Activated CD8-positive, alpha-beta memory T cell treated with anti-CD3 and anti-CD28 coated beads for 48 hours (primary cell): Measurements from ENCODE around the gene WASL.
"Not testable (repeated sequence)": the region's sequence is repeated elsewhere in the genome, so short reads cannot be mapped to it uniquely, and the experiment has no call there.

Experiments used
- DNase-seq, 3 experiments: peaks; one replicate each; pipeline ENCODE4 v3.0.0-alpha.2; 2020; ENCODE audit warnings: low read depth in 2 of 3, low spot score in 2 of 3

WASL gene

DNA sequence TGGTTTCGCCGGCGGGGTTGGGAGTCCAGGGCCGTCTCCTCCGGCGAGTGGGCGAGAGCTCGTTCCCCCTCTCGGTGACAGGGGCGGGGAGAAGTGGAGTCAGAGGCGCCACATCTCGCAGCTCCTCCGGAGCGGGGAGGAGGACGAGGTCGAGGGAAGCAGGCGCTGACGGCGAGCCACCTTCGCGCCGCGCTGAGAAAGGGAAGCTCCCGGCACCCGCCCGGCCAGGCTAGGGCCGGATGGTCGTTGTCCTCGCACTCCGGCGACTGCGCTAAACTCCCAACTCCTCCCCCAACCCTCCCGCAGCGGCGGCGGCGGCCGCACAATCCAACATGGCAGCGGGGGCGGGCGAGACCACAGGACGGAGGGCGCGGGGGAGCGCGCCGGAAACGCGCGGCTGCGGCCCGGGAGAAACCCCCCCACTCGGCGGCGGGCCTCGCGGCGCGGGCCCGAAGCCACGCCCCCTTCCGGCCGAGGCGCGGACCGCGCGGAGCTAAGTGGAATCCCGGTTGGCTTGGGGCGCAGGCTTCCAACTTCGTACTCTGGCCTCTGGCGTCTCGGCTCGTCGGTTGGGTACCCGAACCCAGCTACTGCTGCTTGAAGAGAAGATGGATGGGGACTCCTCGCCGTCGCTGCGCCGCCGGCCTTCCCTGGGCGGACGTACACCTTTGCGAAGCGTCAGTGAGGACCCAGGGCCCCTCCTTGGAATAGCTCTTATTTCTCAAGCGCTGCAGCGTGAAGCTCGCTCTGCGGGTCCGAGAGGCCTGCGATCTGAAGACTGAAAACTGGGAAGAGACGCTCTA, at the start of gene WASL:
Gene WASL, minus strand, starts transcription at position 270 of the 803 bp plus-strand sequence. Its CDS starts 269 bp downstream, at position 1.
- peak; percentile 69 to 77 (median 74) for DNase-seq

DNA sequence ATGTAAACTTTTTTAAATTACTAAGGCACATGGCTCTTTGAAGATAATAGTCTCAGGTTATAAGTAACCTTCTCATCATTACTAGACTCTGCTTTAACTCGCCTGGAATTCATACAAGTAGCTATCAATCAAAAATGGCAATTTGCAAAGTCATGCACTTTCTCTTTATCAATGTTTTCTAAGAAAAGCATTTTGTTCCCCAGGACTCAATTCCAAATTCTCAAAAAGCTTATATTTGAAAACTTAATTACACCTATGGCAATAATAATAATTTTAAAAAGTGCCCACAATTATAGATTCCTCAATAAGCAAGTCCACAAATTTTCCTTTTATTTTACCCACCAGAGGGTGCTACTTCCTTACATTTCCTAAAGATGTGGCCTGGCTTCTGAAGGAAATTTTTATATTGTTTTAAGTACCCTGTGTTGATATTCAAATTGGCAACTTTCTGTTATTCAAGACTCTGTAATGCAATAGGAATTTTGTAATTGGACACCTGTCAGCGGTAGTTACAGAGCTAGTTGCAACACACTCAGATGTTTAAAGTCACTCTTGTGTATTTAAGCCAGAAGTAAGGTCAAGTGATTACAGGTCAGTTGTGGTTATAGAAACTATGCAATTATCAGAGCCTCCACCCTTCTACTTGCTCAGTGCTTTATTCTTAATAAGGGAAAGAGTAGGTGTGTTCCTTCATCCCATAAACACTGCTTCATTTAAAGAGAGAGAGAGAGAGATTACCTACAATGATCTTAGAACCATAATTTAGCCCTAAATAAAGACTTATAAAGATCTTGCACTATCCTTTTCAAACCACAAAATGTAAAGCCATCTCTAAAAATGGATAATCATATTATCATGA, 49.1 kb upstream of the WASL start:
- DNase-seq, result no peak

DNA sequence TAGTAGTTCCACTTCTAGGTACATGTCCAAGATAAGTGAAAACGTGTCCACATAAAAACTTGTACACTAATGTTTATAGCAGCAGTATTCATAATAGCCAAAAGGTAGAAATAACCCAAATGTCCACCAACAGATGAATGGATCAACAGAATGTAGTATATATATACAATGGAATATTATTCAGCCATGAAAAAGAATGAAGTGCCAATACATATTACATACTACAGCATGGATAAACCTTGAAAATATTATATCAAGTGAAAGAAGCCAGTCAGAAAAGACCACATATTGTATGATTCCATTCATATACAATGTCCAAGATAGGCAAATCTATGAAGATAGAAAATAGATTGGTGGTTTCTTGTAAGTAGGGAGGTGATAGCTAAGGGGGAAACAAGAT, 47.8 kb upstream of the WASL start:
- no peak for DNase-seq

DNA sequence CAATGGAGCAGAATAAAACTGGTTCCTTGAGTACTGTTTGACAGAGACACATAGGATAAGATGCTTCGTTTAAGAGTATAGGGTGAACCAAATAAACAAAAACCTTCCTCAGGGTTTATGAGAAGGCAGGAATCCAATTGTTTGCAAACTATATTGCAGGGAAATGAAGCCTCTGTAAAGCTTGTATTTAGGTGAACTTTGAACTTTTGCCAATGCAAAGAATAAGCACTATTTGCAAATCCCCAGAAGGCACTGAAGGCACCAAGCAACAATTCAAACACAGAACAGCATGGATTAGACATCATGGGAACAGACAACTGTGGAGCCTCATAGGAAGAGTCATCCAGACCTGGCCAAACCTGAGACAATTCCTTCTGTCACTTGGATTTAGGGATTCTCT, 47.1 kb upstream of the WASL start:
- no peak for DNase-seq

DNA sequence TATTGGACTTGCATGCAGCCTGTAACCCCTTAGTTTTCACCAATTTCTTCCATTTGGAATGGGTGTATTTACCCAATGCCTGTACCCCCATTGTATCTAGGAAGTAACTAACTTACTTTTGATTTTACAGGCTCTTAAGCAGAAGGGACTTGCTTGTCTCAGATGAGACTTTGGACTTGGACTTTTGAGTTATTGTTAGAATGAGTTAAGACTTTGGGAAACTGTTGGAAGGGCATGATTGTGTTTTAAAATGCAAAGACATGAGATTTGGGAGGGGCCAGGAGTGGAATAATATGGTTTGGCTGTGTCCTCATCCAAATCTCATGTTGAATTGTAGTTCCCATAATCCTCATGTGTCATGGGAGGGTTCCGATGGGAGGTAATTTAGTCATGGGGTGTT, 46.3 kb upstream of the WASL start:
- not testable (repeated sequence) for DNase-seq

DNA sequence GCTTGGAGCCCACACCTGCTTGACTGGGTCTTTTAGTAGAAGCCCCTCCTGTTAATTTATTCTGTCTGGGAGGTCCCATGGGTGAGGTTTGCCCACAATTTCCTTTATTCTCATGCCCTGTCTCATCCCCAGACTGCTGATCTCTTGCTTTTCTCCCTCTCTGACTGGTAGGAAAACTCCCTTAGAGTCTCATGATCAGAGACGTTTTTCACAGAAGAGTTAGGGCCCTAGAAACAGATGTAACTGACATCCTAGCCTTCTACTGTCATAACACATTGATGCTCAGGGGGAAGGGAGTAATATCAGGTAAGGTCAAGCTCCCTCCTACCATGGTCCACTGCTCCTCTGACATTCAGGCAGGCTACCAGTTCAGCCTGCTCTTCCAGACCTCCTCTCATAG, 43.7 kb upstream of the WASL start:
- no peak for DNase-seq

DNA sequence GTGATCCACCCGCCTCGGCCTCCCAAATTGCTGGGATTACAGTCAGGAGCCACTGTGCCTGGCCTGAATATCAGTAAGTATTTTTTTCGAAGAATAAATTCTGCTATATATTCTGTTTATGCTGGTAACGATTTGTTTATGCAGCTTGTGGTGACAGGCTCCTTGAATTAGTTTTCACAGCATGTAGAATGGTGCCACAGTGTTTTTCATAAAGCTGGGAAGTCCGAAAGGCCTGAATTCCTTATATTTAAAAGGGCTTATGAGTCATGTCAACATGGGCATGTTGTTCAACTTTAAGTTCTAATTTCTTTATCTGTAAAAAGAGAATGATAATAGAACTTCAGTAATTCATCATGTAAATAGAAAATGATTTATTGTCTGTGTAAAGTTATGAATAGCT, 42.2 kb upstream of the WASL start:
- DNase-seq, result no peak

DNA sequence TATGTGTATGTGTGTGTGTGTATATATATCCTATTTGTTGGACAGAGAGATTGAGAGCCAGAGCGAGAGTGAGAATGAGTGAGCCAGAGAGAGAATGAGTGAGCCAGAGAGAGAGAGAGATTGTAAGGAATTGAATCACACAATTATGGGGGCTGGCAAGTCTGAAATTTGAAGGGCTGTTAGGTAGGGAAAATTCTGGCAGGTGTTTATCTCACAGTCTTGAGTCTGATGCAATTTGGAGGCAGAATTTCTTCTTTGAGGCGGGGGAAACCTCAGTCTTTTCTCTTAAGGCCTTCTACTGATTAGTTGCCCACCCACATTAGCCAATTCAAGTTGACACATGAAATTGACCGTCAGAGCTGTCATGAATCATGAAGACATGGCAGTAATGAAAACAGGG, 41.0 kb upstream of the WASL start:
- no peak for DNase-seq

DNA sequence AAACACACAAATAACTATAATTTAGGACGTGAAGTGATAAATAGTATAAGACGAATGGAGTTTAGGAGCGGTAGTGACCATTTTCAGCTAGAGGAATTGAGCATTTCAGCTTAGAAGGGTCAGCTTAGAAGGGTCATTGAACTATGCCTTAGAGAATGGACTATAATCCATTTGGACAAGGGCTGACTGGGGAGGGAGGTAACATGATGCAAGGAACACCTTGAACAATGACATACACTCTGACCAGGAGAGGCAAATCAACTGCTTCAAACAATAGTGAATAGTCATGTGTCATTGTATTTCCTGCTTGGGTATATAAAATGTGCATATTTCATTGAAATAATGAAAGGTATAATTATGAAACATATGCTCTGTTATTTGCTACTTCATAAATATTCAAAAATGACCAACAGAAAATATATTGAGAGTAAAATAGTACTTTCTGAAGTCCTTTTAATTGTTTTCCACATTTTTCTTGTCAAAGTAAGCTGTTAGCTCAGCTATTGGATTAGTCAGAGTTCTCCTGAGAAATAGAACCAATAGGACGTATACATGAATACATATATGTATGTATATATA, 40.5 kb upstream of the WASL start:
- no peak for DNase-seq

DNA sequence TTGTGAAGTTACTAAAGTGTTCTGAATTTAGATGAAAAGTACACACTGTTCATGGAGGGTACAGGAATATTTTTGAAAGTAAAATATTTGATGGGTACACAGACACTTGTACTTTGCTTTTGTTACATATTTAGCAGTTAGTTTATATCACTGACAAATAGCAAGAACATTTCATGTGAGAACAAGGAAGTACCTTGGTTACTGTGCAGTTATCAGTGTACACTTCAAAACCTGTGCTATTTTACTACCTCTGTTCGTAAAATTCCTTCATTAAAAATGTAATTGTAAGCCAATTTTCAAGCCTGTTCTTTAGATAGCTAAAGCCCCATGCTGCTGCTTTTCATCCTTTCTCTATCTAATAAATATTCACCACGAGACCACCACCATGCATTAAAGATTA, 39.8 kb upstream of the WASL start:
- no peak for DNase-seq

DNA sequence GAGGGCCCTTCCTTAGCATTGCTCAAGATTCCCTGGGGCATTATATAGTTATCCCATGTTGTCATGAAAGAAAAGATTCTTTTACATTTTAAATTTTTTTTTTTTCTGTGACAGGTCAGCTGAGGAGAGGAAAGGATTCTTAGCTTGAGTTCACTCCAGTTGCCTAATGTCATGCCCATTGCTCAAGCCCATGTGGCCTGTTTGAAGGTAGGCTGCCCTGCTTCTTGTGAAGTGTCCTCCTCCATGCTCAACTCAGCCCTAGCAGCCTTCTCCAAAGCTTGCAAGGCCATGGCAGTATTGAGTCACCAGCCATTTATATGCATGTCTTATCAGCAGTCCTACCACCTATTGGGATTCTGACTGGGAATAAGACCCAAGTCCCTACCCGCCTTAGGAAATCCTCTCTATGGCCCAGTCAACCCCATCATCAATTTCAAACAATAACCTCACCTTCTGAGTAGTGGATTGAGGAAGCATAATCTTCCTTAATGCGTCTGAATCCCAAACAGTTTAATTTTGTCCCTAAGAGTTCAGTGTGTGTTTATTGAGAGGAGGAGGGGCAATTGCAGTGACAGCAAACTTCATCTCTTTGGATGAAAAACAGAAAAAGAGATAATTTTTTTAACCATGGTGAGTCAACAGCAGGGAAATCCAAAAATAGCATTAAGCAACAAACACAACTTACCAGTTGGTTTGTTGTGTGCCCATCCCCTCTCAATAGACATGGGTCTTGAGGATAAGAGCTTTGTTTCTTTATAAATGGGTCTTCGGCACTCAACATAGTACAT, 38.6 kb upstream of the WASL start:
- DNase-seq, result no peak

DNA sequence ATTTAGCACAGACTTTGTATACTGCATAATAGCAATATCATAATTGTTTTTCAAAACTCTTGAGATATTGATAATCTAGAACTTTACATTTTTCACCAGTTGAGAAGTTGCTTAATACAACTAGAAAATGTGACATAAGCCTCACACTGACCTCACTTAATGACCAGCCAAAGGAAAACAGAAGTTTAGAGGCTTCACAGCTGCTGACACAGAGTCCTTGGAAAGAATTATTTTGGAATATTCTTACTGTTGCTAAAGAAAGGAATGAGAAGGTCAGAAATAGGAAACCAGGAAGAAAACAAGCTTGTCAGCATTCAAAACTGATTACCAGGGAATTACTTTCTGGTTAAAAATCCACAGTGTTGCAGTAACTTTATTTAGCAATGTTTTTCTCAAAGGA, 35.5 kb upstream of the WASL start:
- DNase-seq, result no peak

DNA sequence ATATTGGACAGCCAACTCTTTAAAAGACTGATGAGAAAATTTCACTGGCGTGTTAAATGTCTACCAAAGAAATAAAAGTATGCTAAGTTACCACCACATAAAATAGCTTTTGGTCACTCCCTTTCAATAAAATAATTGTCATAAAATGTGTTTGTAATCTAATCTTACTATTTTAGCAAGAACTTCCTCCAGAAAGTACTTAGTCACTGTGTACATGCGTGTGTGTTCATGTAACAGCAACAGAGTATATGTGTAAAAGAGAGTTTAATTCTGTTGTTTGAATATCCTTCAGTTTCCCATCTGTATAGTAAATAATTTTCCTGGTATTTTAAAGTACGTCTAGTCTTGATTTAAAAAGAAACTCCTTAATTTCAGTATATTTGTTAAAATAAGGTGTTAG, 35.0 kb upstream of the WASL start:
- no peak for DNase-seq

DNA sequence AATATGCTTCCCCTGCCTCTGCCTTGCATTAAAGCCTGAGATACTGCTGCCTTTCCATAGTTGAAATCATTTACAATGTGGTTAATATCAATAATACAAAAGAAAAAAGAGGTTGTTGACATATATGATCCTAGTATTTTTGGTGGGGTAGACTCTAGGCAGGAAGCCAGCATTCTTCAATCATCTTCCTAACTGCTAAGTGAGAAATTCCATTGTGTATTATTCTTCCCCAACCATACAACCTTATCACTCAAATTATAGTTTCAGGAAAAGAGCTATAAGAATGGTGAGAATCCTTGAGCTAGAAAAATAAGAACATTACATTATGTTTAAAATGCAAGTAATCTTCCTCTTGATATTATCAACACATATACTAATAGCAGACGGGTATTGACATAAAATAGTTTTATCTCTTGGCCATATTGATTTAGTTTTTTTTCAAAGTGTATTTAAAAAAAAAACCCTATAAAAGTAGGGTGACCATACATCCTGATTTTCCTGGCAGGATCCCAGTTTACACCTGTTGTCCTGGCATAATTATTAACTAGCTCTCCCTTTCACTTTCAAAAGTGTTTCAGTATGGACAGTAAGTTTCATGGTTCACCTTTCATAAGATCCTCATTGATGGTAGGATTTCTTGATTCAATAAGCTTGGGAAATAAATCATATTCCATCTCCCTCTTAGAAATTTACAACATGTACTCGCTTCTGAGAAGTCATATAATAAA, 33.4 kb upstream of the WASL start:
- DNase-seq, result no peak

DNA sequence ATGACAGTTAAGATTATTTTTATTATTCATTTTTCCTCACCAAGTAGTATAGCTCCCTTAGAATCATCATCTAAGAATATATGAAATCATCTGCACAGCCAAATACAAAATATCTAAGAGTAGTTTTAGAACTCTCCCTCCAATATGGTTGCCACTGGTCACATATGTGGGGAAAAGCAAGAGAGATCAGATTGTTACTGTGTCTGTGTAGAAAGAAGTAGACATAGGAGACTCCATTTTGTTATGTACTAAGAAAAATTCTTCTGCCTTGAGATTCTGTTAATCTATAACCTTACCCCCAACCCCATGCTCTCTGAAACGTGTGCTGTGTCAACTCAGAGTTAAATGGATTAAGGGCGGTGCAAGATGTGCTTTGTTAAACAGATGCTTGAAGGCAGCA, 31.7 kb upstream of the WASL start:
- DNase-seq, result not testable (repeated sequence)

DNA sequence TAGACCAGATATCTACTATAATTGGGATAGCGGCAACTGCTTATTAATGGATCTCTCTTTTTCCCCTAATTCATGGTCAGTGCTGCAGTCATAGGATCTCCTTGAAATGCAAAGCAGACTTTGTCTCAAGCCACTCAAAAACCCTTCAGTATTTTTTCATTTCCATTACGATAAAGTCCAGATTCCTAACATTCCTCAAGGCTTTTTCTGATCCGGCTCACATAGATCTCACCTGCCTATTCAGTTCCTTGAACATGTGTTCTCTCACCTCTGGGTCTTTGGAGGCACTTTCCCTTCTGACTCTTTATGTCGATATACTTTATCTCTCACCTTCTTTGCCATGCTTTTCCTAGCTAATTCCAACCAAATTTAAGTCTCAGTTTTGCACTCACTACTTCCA, 25.7 kb upstream of the WASL start:
- no peak for DNase-seq

DNA sequence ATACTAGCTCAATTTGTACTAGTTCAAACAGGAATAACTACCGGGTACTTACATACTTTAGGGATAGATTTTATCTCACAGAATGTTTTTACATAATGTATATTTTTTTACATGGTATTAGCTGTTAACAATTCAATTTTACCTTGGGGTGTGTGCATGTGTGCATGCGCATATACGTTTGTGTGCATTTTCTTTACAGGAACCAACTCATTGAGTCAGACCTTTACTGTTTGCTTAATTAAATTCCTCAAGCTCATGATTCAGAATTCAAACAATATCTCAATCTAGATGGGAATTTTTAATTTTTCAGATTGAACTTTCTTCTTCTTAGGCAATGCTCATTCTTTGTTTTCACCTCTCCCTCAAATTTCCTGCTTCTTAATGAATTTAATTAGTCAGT, 24.7 kb upstream of the WASL start:
- no peak for DNase-seq

DNA sequence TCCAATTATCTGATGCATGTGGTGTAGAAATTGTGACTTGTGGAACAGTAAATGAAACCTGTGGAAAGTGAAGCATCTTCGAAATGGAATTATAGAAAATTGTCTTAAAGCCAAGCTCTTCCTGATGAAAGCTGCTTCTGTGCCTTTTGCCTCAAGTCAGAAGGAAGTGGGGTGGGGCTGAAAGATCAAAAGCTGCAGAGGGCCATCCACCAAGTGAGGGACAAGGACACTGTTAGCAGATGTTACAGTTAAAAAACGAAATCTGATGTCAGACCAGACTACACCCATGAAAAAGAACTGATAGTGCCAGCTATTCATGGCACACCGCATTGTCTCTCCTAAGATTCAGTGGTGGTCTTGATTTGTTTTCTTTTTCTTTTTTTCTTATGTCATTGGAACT, 23.8 kb upstream of the WASL start:
- DNase-seq, result no peak

DNA sequence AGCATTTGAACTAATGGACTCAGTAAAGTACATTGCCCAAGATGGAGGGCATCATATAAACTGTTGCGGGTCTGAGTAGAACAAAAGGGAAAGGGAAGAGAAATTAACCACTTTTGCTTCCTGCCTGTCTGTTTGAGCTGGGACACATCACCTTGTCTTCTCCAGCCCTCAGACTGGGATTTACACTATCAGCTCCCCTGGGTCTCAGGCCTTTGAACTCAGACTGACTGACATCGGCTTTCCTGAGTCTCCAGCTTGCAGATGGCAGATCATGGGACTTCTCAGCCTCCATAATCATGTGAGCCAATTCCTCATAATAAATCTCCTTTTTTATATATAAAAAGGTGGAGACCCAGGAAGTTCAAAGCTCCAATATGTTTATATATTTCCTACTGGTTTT, 23.0 kb upstream of the WASL start:
- DNase-seq, result no peak

DNA sequence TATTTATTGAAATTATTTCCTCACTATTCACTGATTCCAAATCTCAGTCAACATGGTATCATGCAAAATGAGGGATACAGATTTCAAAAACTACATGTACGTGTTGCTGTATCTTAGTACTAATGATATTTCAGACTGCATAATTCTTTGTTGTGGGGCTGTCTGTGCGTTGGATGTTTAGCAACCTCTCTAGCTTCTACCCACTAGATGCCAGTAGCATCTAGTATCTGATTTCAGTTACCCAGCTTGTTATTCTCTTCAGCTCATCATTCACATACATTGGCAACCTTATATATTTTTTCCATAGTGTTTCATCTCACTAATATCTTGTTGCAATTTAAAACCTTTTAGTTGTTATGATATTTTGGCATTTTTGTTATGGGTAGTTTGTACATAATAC, 22.5 kb upstream of the WASL start:
- no peak for DNase-seq

DNA sequence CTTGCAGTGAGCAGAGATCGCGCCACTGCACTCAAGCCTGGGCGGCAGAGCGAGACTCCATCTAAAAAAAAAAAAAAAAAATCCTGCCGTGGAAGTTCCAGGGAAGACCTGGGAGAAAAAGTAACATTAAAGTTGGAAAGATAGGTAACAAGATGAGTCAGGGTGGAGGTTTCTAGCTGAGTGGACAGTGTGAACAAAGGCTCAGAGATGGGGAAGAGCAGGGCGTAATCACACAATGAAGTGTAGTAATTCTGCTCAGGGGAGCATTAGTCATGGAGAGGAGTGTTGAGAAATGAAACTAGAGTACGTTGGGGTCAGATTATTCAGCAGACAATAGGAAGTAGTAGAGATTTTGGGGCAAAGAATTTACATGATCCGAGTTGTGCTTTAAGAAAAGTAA, 21.6 kb upstream of the WASL start:
- DNase-seq, result no peak
